H4 (cell line): ENCODE data around the gene DHDH. TPM values are rescaled to one million over a fixed set of nuclear protein-coding genes. Genes with fewer than 3 reads are reported as not detected.

Source experiments
- DNase-seq: peaks from one replicate; pipeline ENCODE4 v3.0.0-alpha.2; 2015; ENCODE audit warnings: low spot score
- total RNA-seq: library from RNA; depleted of rRNA; stranded (reverse); fragments of >200 nt; shearing (Covaris generic); gene quantifications from 2 replicates; pipeline ENCODE4 v1.2.3, GENCODE V29; 2014

The DHDH gene
- total RNA-seq, 1 experiment from 2014 or later = 0.27 TPM

- DNase-seq = no peak
Measured at GRCh38 chr19:48950159-48950558, 16.7 kb downstream of the DHDH start.

DNA sequence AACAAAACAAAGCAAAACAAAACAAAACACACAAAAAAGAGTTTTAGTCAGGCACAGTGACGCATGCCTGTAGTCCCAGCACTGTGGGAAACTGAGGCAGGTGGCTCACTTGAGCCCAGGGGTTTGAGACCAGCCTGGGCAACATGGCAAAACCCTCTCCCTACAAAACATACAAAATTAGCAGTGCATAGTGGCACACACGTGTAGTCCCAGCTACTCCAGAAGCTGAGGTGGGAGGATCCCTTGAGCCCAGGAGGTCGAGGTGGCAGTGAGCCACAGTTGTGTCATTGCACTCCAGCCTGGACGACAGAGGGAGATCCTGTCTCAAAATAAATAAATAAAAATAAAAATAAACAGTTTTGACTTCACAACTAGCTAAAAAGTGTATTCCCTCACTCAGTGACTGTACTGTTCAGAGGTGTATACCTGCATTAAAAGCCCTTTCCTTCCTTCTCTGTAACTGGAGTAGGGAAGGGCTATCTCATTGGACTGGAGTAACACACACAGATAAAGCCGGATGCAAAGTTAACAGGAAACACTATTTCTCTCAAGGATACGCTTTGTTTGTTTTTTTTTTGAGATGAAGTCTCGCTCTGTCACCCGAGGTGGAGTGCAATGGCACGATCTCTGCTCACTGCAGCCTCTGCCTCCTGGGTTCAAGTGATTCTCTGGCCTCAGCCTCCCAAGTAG lies 17.5 kb downstream of the DHDH start:
- no peak for DNase-seq

DNA sequence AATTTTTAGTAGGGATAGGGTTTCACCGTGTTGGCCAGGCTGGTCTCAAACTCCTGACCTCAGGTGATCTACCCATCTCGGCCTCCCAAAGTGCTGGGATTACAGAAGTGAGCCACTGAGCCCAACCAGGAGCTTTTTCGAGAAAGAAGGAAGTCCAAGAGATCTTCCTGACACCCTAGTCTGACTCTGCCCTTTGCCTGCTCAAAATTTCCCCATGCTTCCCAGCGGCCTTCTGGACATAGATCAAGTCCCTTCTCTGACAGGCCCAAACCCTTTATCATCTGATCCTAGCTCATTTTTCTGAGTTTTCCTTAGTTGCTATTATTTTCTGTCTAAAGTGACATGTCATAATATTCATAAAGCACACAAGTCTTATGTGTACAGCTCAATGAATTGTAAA lies 19.6 kb downstream of the DHDH start:
- DNase-seq = no peak

- DNase-seq = no peak
Measured at GRCh38 chr19:48953990-48954594, 20.6 kb downstream of the DHDH start.

- peak; percentile 99 for DNase-seq
Measured at GRCh38 chr19:48954595-48955307, 21.3 kb downstream of the DHDH start, which contains the start of gene BAX. BAX (plus strand) TSS chr19:48954875; CDS start chr19:48954929, 54 bp downstream.

DNA sequence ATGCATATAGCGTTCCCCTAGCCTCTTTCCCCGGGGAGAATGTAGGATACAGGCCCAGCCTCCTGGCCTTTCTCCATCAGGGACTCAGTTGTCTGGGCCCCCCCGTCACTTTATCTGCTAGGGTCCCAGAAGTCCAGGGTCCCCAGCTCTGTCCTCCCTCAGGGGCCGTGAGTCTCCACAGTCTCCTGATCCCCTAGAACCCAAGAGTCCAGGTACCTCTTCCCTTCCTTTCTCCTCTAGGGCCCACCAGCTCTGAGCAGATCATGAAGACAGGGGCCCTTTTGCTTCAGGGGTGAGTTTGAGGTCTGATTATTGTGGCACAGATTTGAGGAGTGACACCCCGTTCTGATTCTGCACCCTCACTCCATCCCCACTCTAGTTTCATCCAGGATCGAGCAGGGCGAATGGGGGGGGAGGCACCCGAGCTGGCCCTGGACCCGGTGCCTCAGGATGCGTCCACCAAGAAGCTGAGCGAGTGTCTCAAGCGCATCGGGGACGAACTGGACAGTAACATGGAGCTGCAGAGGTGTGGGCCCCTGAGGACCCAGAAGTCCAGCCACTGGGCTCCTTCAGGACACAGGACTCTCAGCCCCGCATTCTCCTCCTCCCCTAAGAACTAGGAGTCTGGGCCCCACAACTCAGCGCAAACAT lies 21.9 kb downstream of the DHDH start:
- DNase-seq = no peak

- no peak for DNase-seq
Measured at GRCh38 chr19:48958006-48958405, 24.5 kb downstream of the DHDH start.

GRCh38 chr19:48959341-48960239 lies 26.1 kb downstream of the DHDH start:
- DNase-seq = no peak

GRCh38 chr19:48961051-48961649 lies 27.7 kb downstream of the DHDH start:
- DNase-seq = no peak

DNA sequence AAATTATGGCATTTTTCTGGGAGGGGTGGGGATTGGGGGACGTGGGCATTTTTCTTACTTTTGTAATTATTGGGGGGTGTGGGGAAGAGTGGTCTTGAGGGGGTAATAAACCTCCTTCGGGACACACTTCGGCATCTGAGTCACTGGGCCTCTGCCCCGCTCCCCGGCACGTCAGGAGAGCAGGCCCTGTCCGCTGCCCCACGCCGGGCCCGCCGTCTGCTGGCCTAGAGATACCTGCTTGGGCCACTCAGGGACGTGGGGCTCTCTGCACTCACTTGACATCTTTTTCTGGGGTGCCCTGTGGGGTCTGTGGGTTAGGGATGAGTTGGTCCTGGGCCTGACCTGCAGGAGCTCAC lies 28.2 kb downstream of the DHDH start:
- no peak for DNase-seq

DNA sequence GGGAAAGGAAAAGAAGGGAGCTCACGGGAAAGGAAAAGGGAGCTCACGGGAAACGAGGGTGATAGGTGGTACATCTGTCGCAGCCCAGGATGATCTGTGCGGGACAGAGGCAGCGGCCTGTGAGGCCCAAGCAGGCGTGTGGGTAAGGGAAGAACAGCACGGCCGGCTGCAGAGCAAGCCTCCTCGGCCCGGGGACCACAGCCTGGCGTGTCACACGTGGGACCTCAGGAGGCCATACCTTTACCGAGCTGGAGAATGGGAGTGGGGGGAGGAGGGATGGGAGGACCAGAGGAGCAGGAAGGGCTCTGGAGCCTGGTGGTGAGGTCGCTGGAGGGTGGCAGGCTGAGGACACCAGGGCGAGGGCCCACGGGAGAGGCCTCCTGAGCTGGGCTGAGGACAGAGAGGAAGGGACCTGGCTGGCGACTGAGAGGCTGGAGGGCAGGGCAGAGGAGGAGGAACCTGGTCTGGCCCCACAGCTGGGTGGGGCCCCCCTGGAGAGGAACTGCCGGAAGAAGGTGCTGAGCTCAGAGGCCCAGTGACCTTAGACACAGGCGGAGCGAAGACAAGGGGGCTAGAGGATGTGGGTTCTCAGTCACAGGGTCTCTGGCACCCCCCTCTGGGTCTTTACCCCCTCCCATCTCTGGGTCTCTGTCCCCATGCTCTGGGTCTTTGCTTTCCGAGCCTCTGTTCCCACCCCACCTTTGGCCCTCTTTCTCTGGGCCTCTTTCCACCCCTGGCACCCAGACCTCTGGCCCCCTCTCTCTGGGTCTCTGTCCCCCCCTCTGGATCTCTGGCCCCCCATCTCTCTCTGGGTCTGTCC lies 28.7 kb downstream of the DHDH start:
- peak; percentile 69 for DNase-seq

DNA sequence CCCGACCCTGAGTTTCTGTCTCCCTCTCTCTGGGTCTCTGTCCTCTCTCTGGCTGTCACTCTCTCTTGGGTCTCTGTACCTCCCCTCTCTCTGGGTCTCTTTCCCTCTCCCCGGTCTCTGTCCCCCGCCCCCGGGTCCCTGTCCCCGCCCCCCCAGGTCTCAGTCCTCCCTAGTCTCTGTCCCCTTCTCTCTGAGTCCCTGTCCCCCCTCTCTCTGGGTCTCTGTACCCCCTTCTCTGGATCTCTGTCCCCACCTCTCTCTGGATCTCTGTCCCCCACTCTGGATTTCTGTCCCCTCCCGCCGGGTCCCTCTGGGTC lies 29.3 kb downstream of the DHDH start:
- no peak for DNase-seq

GRCh38 chr19:48963371-48964204 lies 30.1 kb downstream of the DHDH start:
- DNase-seq = peak; percentile 76

DNA sequence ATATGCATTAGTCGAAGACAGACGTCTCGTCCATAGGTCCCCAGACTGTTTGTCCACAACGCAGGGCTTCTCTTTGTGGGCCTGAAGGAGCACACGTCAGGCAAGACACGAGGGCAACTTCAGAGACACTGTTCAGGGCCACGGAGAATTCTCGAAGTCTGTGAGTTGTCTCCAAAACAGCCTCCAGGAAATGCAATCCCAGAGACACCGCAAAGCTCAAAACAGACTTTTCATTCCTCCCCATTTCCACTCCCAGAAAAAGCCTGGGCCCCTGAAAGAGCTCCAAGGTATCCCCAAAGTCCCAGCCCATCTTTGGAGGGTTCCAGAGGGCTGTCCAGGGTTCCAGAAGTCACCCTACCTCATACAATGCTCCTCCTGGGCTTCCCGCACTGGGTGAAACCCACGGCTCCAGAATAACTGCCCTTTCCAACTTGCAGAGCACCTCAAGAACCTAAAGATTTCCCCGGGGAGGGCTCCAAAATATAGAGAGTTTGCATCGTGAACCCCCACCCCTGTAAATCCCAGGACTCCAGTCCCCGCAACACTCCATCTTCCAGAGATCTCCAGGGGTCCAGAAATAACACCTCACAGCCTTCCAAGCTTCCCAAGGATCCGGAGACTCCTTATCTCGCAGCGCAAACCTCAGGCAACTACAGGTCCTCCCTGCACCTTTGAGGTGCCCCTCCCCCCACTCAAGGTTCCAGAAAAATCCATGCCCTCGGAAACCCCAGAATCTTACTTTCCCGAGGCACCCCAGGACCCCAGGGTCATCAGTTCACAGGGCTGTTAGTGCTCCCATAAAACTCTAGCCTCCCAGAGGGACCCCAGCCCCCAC lies 30.9 kb downstream of the DHDH start:
- DNase-seq = peak; percentile 74

- DNase-seq = peak; percentile 98
Measured at GRCh38 chr19:48965040-48965805, 31.7 kb downstream of the DHDH start, which contains the start of gene FTL. FTL (plus strand) TSS chr19:48965309; CDS start chr19:48965508, 199 bp downstream.

- DNase-seq = peak; percentile 85
Measured at GRCh38 chr19:48965806-48966540, 32.5 kb downstream of the DHDH start.
